Pancreas (tissue), 10 donors: ENCODE data around the gene PON3. TPM values are rescaled to one million over a fixed set of nuclear protein-coding genes. Genes with fewer than 3 reads are reported as not detected.

Experiments used
- ATAC-seq, 4 donors: fragments of 200-7000 bp; cut with Tn5 transposase; one replicate each; pipeline versions ENCODE4 v1.8.0 to v1.9.1; 2020; ENCODE audit warnings: mild to moderate bottlenecking in 4 of 4, moderate library complexity in 4 of 4
- DNase-seq, 6 donors: peaks; one replicate each; pipeline ENCODE4 v3.0.0-alpha.2; 2020
- FAIRE-seq: peaks from 2 replicates; lab custom pipeline; 2012; peaks lifted over from hg19 to GRCh38; lab: Jason Lieb, UNC
- H3K27ac ChIP-seq, 4 donors: fragments of 200-600 bp; sonication (generic); 1 replicate in 3 of 4; 2 replicates in 1 of 4; pipeline versions ENCODE4 v1.5.0 to v1.8.0; 2020
- H3K27me3 ChIP-seq, 4 donors: fragments of 200-600 bp; one replicate each; pipeline ENCODE4 v1.8.0; 2021
- H3K36me3 ChIP-seq, 3 donors: fragments of 200-600 bp; sonication (generic) in 1 of 3; one replicate each; pipeline versions ENCODE4 v1.5.0 to v1.8.0; 2020 to 2021
- H3K4me1 ChIP-seq, 3 donors: fragments of 200-600 bp; one replicate each; pipeline ENCODE4 v1.8.0; 2021
- H3K4me3 ChIP-seq, 4 donors: fragments of 200-600 bp; sonication (generic) in 2 of 4; one replicate each; pipeline versions ENCODE4 v1.5.0 to v1.8.0; 2020 to 2021
- H3K9me3 ChIP-seq, 4 donors: fragments of 200-600 bp; one replicate each; pipeline ENCODE4 v1.8.0; 2021
- WGBS, 2 donors: extraction: QIAGEN DNeasy Blood & Tissue Kit; methylation state at CpG; one replicate each; pipeline ENCODE4 v1.1.7; 2013; 5-methylcytosine and 5-hydroxymethylcytosine counted together
- intact Hi-C, 3 donors: fragments of 100-400 bp; cut with DNase I; formaldehyde crosslinking; loops; one replicate each; pipeline versions ENCODE4 v1.11.1 to v1.14.2; 2022
- polyA plus RNA-seq, 2 donors: library from polyadenylated mRNA; stranded (reverse); fragments of 200-250 nt; gene quantifications; one replicate each; pipeline ENCODE4 v1.2.3, GENCODE V29; 2013
- total RNA-seq, 6 donors: library from RNA; stranded (reverse); fragmentation: NEBNext Ultra II Directional in 4 of 6; extraction: Animal tissue kit (Norgen Biotek cat#: 25700) in 4 of 6; gene quantifications; one replicate each; pipeline versions ENCODE4 v1.2.1 to v1.2.4, GENCODE V29; 2021 to 2023
- TF ChIP-seq, protein P1 (sequence below), 4 donors: fragments of 200-600 bp; sonication (generic) in 3 of 4; IDR thresholded peaks; one replicate each; pipeline versions ENCODE4 v1.5.0 to v1.8.0; 2021; ENCODE audit warnings: antibody characterized with exemption in 4 of 4
- donor health status: healthy with polysubstance abuse.
- donor health status: DM: no; HTN: no; CAD: no; lungs with moderate emphysema.
- donor health status: DM: no; HTN: no; CAD: no.
- donor health status: control.
- donor health status: control.
- donor health status: Bipolar disorder and iron deficiency.
- donor health status: DM: yes; HTN: yes; CAD: no.
- donor health status: DM: no; HTN: no; CAD: no.
- donor health status: DM: no; HTN: no; CAD: no.
- donor health status: DM: yes; HTN: yes; CAD: no.

PON3 gene
- total and polyA plus RNA-seq, 8 donors: 2.4 to 9.3 (median 4.0) TPM

DNA sequence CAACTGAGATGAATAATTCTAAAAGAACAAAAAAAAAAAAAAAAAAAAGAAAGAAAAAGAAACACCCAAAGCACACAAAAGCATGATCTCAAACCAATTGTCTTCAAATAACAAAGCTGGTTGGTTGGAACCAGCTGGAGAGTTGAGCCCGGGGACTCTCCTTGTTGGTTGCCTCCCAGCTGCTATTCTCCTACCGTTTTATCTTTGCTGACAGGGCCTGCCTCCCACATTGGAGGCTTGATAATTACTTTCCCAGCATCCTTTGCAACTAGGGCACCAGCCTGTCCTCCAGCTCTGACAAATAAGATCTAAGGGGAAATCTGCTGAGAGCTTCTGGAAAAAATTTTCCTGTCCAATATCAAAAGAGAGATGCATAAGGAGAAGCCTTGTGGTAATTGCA lies 78.6 kb downstream of the PON3 start:
- DNase-seq: no peak
- no peaks in the 10 kb centered on the region for H3K36me3 ChIP-seq
- H3K9me3 ChIP-seq: no peaks in the 10 kb centered on the region
- intact Hi-C loops: no loop called here
- 22 to 31% methylated on average over 2 of the region's 2 CpGs for WGBS, 2 donors
- FAIRE-seq: no peak
- no peaks in the 10 kb centered on the region for H3K27me3 ChIP-seq
- peak in 1 of 4 donors; percentile 56 for ATAC-seq
- no peak overlapping the region for H3K4me3 ChIP-seq
- H3K27ac ChIP-seq: no peak overlapping the region
- TF ChIP-seq, protein P1, sequence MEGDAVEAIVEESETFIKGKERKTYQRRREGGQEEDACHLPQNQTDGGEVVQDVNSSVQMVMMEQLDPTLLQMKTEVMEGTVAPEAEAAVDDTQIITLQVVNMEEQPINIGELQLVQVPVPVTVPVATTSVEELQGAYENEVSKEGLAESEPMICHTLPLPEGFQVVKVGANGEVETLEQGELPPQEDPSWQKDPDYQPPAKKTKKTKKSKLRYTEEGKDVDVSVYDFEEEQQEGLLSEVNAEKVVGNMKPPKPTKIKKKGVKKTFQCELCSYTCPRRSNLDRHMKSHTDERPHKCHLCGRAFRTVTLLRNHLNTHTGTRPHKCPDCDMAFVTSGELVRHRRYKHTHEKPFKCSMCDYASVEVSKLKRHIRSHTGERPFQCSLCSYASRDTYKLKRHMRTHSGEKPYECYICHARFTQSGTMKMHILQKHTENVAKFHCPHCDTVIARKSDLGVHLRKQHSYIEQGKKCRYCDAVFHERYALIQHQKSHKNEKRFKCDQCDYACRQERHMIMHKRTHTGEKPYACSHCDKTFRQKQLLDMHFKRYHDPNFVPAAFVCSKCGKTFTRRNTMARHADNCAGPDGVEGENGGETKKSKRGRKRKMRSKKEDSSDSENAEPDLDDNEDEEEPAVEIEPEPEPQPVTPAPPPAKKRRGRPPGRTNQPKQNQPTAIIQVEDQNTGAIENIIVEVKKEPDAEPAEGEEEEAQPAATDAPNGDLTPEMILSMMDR (IDR thresholded peaks at IDR 0.05): no peak
- H3K4me1 ChIP-seq: no peaks in the 10 kb centered on the region

DNA sequence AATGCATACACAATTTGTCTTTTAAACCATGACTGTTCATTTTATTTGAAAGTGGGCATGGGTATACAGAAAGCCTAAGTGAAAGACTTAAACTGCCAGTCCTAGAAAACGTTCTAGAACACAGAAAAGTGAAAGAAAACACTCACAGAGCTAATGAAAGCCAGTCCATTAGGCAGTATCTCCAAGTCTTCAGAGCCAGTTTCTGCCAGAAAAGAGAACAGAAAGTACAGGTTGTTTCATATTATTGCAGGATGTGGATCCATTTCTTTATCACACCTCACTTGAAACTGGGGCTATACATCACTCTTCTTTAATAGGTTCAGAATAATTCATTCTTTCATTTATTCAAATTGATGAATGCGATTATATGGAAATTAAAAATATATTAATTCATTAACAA lies 79.6 kb downstream of the PON3 start:
- Histone ChIP-seq H3K4me1 (no peaks in the 10 kb centered on the region), H3K9me3 (no peaks in the 10 kb centered on the region), H3K27me3 (no peaks in the 10 kb centered on the region), H3K4me3 (no peak overlapping the region), H3K27ac (no peak overlapping the region), H3K36me3 (no peaks in the 10 kb centered on the region)
- WGBS, 2 donors: 76 to 77% methylated on average over 2 of the region's 2 CpGs
- DNase-seq (no peak), FAIRE-seq (no peak), ATAC-seq (no peak)
- TF ChIP-seq, protein P1 (IDR thresholded peaks at IDR 0.05): no peak
- intact Hi-C loops: no loop called here

DNA sequence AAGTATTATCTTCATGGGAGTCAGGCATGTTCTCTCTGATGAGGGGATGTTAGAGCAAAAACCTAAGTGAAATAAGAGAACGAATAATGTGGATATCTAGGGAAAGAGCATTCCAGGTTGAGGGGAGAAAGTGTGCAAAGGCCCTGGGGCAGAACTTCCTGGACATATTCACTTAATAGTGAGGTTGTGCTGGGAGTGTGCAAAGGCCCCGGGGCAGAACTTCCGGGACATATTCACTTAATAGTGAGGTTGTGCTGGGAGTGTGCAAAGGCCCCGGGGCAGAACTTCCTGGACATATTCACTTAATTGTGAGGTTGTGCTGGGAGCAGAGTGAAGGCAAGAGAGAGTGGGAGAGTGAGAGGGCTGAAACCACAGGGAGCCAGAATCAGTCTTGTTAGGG lies 83.6 kb downstream of the PON3 start:
- Histone ChIP-seq H3K36me3 (no peaks in the 10 kb centered on the region), H3K4me3 (no peak overlapping the region), H3K27ac (no peak overlapping the region), H3K4me1 (no peaks in the 10 kb centered on the region), H3K9me3 (no peaks in the 10 kb centered on the region), H3K27me3 (no peaks in the 10 kb centered on the region)
- WGBS, 2 donors: 93 to 97% methylated on average over 4 of the region's 4 CpGs
- no peak for ATAC-seq
- no peak for FAIRE-seq
- TF ChIP-seq, protein P1 (IDR thresholded peaks at IDR 0.05): no peak
- DNase-seq: no peak
- intact Hi-C loops: no loop called here

DNA sequence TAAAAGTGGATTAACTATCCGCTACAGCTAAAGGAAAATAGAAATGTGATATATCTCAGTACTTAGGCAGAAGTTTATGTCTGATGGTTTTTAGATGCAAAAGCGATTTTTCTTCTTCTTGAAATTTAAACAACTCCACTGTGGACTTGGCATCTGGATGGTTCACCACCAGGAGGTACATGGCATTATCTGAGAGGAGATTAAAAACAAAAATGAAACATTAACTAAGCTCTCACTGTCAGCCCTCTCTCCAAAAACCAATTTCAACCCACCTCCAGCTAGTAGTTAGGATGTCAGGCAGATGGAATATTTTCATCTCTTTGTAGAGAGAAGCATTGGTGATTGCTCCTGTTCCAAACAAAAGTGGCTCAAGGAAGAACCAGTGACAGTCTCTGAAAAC lies 84.8 kb downstream of the PON3 start:
- Histone ChIP-seq H3K27me3 (no peaks in the 10 kb centered on the region), H3K36me3 (no peaks in the 10 kb centered on the region), H3K4me3 (no peak overlapping the region), H3K4me1 (no peaks in the 10 kb centered on the region), H3K27ac (no peak overlapping the region), H3K9me3 (no peaks in the 10 kb centered on the region)
- TF ChIP-seq, protein P1 (IDR thresholded peaks at IDR 0.05): no peak
- ATAC-seq: no peak
- intact Hi-C loops: no loop called here
- DNase-seq: no peak
- no peak for FAIRE-seq
- 91 to 94% methylated on average over 2 of the region's 2 CpGs for WGBS, 2 donors

DNA sequence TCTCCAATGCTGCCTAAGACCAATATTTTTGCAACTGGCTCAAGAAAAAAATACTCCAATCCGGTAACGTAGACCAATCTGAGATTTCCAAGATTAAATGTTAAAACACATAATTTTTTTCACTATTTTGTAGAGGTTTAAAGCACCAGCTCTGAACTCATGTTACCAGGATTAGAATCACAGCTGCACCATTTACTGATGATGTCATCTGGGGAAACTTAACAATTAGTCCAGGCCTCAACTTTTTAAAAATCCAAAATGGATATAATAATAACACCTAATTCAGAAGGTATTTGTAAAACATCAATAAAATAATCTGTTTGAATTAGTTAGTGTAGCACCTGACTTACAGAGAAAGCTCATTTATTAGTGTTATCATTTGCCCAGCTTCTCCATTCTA lies 86.2 kb downstream of the PON3 start:
- H3K27ac ChIP-seq: no peak overlapping the region
- H3K9me3 ChIP-seq: no peaks in the 10 kb centered on the region
- no peaks in the 10 kb centered on the region for H3K36me3 ChIP-seq
- intact Hi-C loops: no loop called here
- DNase-seq (no peak), ATAC-seq (no peak), FAIRE-seq (no peak)
- TF ChIP-seq, protein P1 (IDR thresholded peaks at IDR 0.05): no peak
- no peak overlapping the region for H3K4me3 ChIP-seq
- H3K4me1 ChIP-seq: no peaks in the 10 kb centered on the region
- no peaks in the 10 kb centered on the region for H3K27me3 ChIP-seq
- 93 to 94% methylated on average over 2 of the region's 2 CpGs for WGBS, 2 donors

Other genes with a start within 250 kb of the PON3 start
- under 1 TPM in 3 of 6 donors, not detected in 3; 0.35 to 0.64 (median 0.51) TPM for gene PON1, start 71.8 kb downstream of the PON3 start, total RNA-seq
- gene PON1, start 71.8 kb downstream of the PON3 start, polyA plus RNA-seq: under 1 TPM; 0.26 to 0.61 TPM
- 10 to 100 TPM; 10.5 to 36.2 (median 17.6) TPM for gene PON2, start 38.7 kb upstream of the PON3 start, total RNA-seq
- 10 to 100 TPM; 20.5 to 48.3 TPM for gene PON2, start 38.7 kb upstream of the PON3 start, polyA plus RNA-seq
- 1 to 10 TPM in 1 of 6 donors, under 1 TPM in 5; 0.16 to 1.1 (median 0.53) TPM for gene ASB4, start 89.6 kb upstream of the PON3 start, total RNA-seq
- gene ASB4, start 89.6 kb upstream of the PON3 start, polyA plus RNA-seq: 1 to 10 TPM in 1 of 2 donors, under 1 TPM in 1; 0.30 to 1.9 TPM
- gene PDK4, start 200.1 kb upstream of the PON3 start, total RNA-seq: 100 to 1,000 TPM in 1 of 6 donors, 10 to 100 TPM in 5; 20.4 to 679 (median 53.0) TPM
- gene PDK4, start 200.1 kb upstream of the PON3 start, polyA plus RNA-seq: 10 to 100 TPM; 71.3 to 71.7 TPM